Fibroblast of lung (primary cell): ENCODE results near the gene FHL1. TPM values are rescaled to one million over a fixed set of nuclear protein-coding genes. Genes with fewer than 3 reads are reported as not detected.

Source experiments
- DNase-seq, 2 donors: peaks; one replicate each; pipeline versions ENCODE4 v3.0.0 to v3.0.0-alpha.2; 2010; ENCODE audit warnings: low read depth in 2 of 2
- H2AFZ ChIP-seq: 2 replicates; pipeline ENCODE4 v1.5.1; 2012; ENCODE audit warnings: low read length, control low read depth, inconsistent platforms
- H3K27ac ChIP-seq: 2 replicates; pipeline ENCODE4 v1.5.1; 2011; ENCODE audit warnings: low read length, control low read depth; ENCODE audit not compliant: insufficient read depth
- H3K27me3 ChIP-seq: 2 replicates; pipeline ENCODE4 v1.5.1; 2011; ENCODE audit warnings: mild to moderate bottlenecking, low read length; ENCODE audit not compliant: control insufficient read depth, insufficient read depth
- H3K36me3 ChIP-seq: 2 replicates; pipeline ENCODE4 v1.5.1; 2011; ENCODE audit warnings: low read length; ENCODE audit not compliant: control insufficient read depth, insufficient read depth
- H3K4me1 ChIP-seq: 2 replicates; pipeline ENCODE4 v1.5.1; 2011; ENCODE audit warnings: low read length; ENCODE audit not compliant: control insufficient read depth, insufficient read depth; ENCODE audit errors: extremely low read depth
- H3K4me2 ChIP-seq: 2 replicates; pipeline ENCODE4 v1.5.1; 2011; ENCODE audit warnings: low read length, control low read depth; ENCODE audit not compliant: insufficient read depth; ENCODE audit errors: extremely low read depth
- H3K4me3 ChIP-seq, 4 experiments: fragments of 200-600 bp in 1 of 4; sonication (generic) in 1 of 4; replicated peaks in 1 of 4; 2 replicates each; pipeline ENCODE4 v1.5.1; 2011 to 2016; ENCODE audit warnings: low read length in 4 of 4, low read depth in 3 of 4, mild to moderate bottlenecking in 3 of 4, control low read depth in 2 of 4, inconsistent platforms in 1 of 4, mixed read lengths in 1 of 4; ENCODE audit not compliant: insufficient read depth in 1 of 4; ENCODE audit errors: control extremely low read depth in 1 of 4
- H3K79me2 ChIP-seq: 2 replicates; pipeline ENCODE4 v1.5.1; 2012; ENCODE audit warnings: mild to moderate bottlenecking, low read length, inconsistent platforms; ENCODE audit not compliant: control insufficient read depth, insufficient read depth
- H3K9ac ChIP-seq: 2 replicates; pipeline ENCODE4 v1.5.1; 2011; ENCODE audit warnings: mild to moderate bottlenecking, low read length, control low read depth; ENCODE audit not compliant: insufficient read depth
- H3K9me3 ChIP-seq: 2 replicates; pipeline ENCODE4 v1.5.1; 2012; ENCODE audit warnings: low read depth, low read length; ENCODE audit not compliant: control insufficient read depth, insufficient read depth
- H4K20me1 ChIP-seq: 2 replicates; pipeline ENCODE4 v1.5.1; 2011; ENCODE audit warnings: low read length; ENCODE audit not compliant: control insufficient read depth, insufficient read depth; ENCODE audit errors: extremely low read depth
- EZH2 ChIP-seq: IDR thresholded peaks from 2 replicates; pipeline ENCODE4 v1.5.1; 2012; ENCODE audit warnings: low read length, control low read depth, mild to moderate bottlenecking; ENCODE audit errors: missing control alignments
- polyA plus RNA-seq, 2 donors: library from polyadenylated mRNA; depleted of rRNA in 1 of 2; stranded (reverse) in 1 of 2; unstranded in 1 of 2; fragments of >200 nt; gene quantifications; 2 replicates each; pipeline ENCODE4 v1.2.1, GENCODE V29; 2011 to 2012; ENCODE audit warnings: missing spikeins in 1 of 2
- total RNA-seq: library from RNA; depleted of rRNA; stranded (reverse); fragments of >200 nt; gene quantifications from 2 replicates; pipeline ENCODE4 v1.2.1, GENCODE V29; 2014
- TF ChIP-seq, protein P1 (sequence below), 2 donors: IDR thresholded peaks in 1 of 2; conservative IDR thresholded peaks in 1 of 2; 1 replicate in 1 of 2; 2 replicates in 1 of 2; pipeline ENCODE4 v1.5.1; 2011 to 2012; ENCODE audit warnings: low read length in 2 of 2, control low read depth in 1 of 2, inconsistent platforms in 1 of 2, low read depth in 1 of 2, mild to moderate bottlenecking in 1 of 2

Gene FHL1
- total and polyA plus RNA-seq, 2 donors (not counting 1 experiment from before 2014, with no cell fraction given), result 180 to 627 TPM

DNA sequence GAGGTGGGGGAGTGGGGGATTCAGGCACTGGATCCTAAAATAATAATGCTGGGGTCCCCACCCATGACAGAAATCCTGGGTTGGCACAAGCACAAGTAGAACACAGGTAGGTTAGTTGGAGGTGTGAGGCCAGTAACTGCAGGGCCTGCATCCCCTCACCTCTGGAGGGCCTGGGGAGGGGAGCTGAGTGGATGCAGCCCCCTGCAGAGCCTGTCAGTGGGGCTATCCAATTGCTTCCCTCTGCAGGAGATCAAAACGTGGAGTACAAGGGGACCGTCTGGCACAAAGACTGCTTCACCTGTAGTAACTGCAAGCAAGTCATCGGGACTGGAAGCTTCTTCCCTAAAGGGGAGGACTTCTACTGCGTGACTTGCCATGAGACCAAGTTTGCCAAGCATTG is 60.2 kb downstream of the FHL1 start:
- H3K4me1 ChIP-seq, result peaks cover 5% of the 10 kb centered on the region
- no peak for DNase-seq
- TF ChIP-seq, protein P1, sequence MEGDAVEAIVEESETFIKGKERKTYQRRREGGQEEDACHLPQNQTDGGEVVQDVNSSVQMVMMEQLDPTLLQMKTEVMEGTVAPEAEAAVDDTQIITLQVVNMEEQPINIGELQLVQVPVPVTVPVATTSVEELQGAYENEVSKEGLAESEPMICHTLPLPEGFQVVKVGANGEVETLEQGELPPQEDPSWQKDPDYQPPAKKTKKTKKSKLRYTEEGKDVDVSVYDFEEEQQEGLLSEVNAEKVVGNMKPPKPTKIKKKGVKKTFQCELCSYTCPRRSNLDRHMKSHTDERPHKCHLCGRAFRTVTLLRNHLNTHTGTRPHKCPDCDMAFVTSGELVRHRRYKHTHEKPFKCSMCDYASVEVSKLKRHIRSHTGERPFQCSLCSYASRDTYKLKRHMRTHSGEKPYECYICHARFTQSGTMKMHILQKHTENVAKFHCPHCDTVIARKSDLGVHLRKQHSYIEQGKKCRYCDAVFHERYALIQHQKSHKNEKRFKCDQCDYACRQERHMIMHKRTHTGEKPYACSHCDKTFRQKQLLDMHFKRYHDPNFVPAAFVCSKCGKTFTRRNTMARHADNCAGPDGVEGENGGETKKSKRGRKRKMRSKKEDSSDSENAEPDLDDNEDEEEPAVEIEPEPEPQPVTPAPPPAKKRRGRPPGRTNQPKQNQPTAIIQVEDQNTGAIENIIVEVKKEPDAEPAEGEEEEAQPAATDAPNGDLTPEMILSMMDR (conservative IDR thresholded peaks at IDR 0.05 in 1 of 2, IDR thresholded peaks at IDR 0.05 in 1 of 2; ENCODE audit: low read depth in 1 of 2, low read length in 2 of 2), result no peak
- no peak for TF ChIP-seq EZH2
- H3K4me3 ChIP-seq, result no peak overlapping the region
- no peaks in the 10 kb centered on the region for H3K9me3 ChIP-seq
- no peaks in the 10 kb centered on the region for H4K20me1 ChIP-seq
- H2AFZ ChIP-seq, result no peak overlapping the region
- H3K27me3 ChIP-seq, result no peaks in the 10 kb centered on the region
- no peak overlapping the region for H3K27ac ChIP-seq
- peaks cover 10% of the 10 kb centered on the region for H3K36me3 ChIP-seq
- no peaks in the 10 kb centered on the region for H3K79me2 ChIP-seq
- H3K4me2 ChIP-seq, result no peak overlapping the region
- no peak overlapping the region for H3K9ac ChIP-seq

DNA sequence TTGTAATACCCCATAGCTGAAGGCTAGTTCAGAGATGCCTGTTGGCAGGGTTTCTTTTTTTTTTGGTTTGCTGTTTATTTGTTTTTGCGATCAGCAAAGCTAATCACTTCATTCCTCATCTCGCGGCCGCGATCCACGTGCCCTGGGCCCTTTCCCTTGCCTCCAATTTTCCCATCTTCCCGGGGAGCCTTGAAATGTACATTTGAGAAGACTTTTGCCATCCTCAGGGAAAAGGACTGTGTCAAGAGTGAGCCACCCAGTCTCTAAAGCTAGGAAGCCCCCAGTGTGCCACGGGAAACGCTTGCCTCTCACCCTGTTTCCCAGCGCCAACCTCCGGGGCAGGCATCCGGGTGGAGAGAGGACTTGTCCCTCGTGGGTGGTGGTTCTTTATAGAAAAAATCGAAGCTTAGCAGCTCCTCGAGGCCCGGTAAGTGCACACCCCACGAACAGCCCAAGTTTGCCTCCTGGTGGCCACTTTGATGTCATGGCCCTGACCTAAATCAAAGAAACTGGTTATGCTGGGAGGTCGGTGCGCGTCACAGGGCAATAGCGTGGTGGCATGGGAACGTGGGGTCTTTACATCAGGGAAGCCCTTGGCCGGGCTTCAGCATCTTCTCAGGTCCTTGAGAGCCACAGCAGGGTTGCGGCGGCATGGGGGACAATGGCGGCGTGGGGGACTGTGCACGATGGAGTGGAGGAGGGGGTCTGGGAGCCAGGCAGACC is 61.8 kb downstream of the FHL1 start:
- no peak overlapping the region for H2AFZ ChIP-seq
- no peak overlapping the region for H3K4me2 ChIP-seq
- H3K79me2 ChIP-seq, result no peaks in the 10 kb centered on the region
- no peaks in the 10 kb centered on the region for H3K9me3 ChIP-seq
- H3K4me1 ChIP-seq, result peaks cover 6% of the 10 kb centered on the region
- no peaks in the 10 kb centered on the region for H3K27me3 ChIP-seq
- no peak overlapping the region for H3K4me3 ChIP-seq
- TF ChIP-seq, protein P1 (conservative IDR thresholded peaks at IDR 0.05 in 1 of 2, IDR thresholded peaks at IDR 0.05 in 1 of 2; ENCODE audit: low read depth in 1 of 2, low read length in 2 of 2), result peak; percentile 56 to 58
- TF ChIP-seq EZH2, result no peak
- no peak overlapping the region for H3K9ac ChIP-seq
- peak; percentile 45 to 72 for DNase-seq
- peak overlapping the region; percentile 9 for H3K27ac ChIP-seq
- no peaks in the 10 kb centered on the region for H4K20me1 ChIP-seq
- H3K36me3 ChIP-seq, result peaks cover 10% of the 10 kb centered on the region

DNA sequence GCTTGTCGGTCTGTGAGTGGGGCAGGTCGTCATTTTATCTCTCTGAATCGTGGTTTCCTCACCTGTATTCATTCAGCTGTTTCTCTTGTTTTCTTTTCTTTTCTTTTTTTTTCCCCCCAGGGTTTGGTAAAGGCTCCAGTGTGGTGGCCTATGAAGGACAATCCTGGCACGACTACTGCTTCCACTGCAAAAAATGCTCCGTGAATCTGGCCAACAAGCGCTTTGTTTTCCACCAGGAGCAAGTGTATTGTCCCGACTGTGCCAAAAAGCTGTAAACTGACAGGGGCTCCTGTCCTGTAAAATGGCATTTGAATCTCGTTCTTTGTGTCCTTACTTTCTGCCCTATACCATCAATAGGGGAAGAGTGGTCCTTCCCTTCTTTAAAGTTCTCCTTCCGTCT is 62.4 kb downstream of the FHL1 start:
- no peaks in the 10 kb centered on the region for H4K20me1 ChIP-seq
- no peaks in the 10 kb centered on the region for H3K9me3 ChIP-seq
- no peak overlapping the region for H3K9ac ChIP-seq
- no peaks in the 10 kb centered on the region for H3K79me2 ChIP-seq
- TF ChIP-seq, protein P1 (conservative IDR thresholded peaks at IDR 0.05 in 1 of 2, IDR thresholded peaks at IDR 0.05 in 1 of 2; ENCODE audit: low read depth in 1 of 2, low read length in 2 of 2), result no peak
- no peak for TF ChIP-seq EZH2
- no peak overlapping the region for H3K4me3 ChIP-seq
- H2AFZ ChIP-seq, result no peak overlapping the region
- no peaks in the 10 kb centered on the region for H3K27me3 ChIP-seq
- peaks cover 10% of the 10 kb centered on the region for H3K36me3 ChIP-seq
- H3K4me2 ChIP-seq, result no peak overlapping the region
- no peak overlapping the region for H3K27ac ChIP-seq
- peaks cover 7% of the 10 kb centered on the region for H3K4me1 ChIP-seq
- no peak for DNase-seq
